Adipocyte (in vitro differentiated cells): ENCODE measurements around the gene CHSY1.
A peak's percentile ranks its signal among the peaks of the same experiment; 100 is the strongest.

Experiments
- DNase-seq: peaks from one replicate; pipeline ENCODE4 v3.0.0-alpha.2; 2015; ENCODE audit warnings: low read depth
- H3K27me3 ChIP-seq: replicated peaks from 2 replicates; pipeline ENCODE4 v1.7.0; 2013; ENCODE audit warnings: mild to moderate bottlenecking, low read length, moderate library complexity; ENCODE audit not compliant: control insufficient read depth, insufficient read depth
- H3K36me3 ChIP-seq: 2 replicates; pipeline ENCODE4 v1.7.0; 2013; ENCODE audit warnings: low read length, mild to moderate bottlenecking, moderate library complexity; ENCODE audit not compliant: control insufficient read depth, insufficient read depth, severe bottlenecking
- H3K4me1 ChIP-seq: 2 replicates; pipeline ENCODE4 v1.7.0; 2013; ENCODE audit warnings: mild to moderate bottlenecking, low read length, moderate library complexity; ENCODE audit not compliant: control insufficient read depth, insufficient read depth
- H3K4me3 ChIP-seq: 2 replicates; pipeline ENCODE4 v1.7.0; 2013; ENCODE audit warnings: mild to moderate bottlenecking, low read length, moderate library complexity
- H3K9ac ChIP-seq: 2 replicates; pipeline ENCODE4 v1.7.0; 2013; ENCODE audit warnings: mild to moderate bottlenecking, low read length, moderate library complexity
- H3K9me3 ChIP-seq: 2 replicates; pipeline ENCODE4 v1.7.0; 2013; ENCODE audit warnings: mild to moderate bottlenecking, low read length, moderate library complexity; ENCODE audit not compliant: control insufficient read depth

Gene CHSY1

GRCh38 chr15:101283931-101284330 is 32.1 kb upstream of the CHSY1 start:
- Histone ChIP-seq H3K4me3 (no peak overlapping the region), H3K4me1 (no peaks in the 10 kb centered on the region), H3K9ac (no peak overlapping the region), H3K9me3 (no peaks in the 10 kb centered on the region), H3K36me3 (peaks cover 86% of the 10 kb centered on the region), H3K27me3 (no peaks in the 10 kb centered on the region)
- no peak for DNase-seq

- Histone ChIP-seq H3K36me3 (peaks cover 61% of the 10 kb centered on the region), H3K9ac (no peak overlapping the region), H3K4me1 (peaks cover 17% of the 10 kb centered on the region), H3K27me3 (no peaks in the 10 kb centered on the region), H3K9me3 (no peaks in the 10 kb centered on the region), H3K4me3 (no peak overlapping the region)
- no peak for DNase-seq
Measured at GRCh38 chr15:101280007-101280406, 28.2 kb upstream of the CHSY1 start.

DNA sequence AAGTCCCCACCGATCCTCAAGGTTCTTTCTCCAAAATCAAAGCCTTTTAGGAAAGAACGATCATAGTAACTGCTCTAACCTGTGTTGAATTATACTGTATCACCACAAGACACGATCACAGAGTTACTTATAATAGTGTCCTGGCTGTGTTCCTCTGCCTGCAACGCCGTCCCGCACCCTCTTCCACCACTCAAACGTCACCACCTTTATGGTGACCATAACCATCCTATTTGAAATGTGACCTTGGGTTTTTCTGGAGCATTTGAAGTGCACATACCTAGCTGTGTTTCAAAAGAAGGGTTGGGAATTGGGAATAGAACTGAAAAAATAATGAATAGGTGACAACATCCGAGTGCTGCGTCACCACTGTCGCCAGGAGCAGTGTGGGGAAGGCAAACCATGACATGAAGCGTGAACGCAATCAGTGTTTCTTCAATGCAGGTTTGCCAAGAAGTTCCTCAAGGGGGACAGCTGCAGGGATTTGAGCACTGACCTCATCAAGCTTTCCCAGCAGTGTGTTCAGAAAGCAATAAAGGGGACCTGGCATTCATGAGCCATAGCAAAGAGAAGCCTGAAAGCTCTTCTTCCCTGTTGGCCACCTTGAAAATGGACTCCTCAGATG is 26.2 kb upstream of the CHSY1 start:
- Histone ChIP-seq H3K9ac (peak overlapping the region; percentile 95), H3K36me3 (peaks cover 62% of the 10 kb centered on the region), H3K27me3 (no peaks in the 10 kb centered on the region), H3K4me3 (peak overlapping the region; percentile 93), H3K9me3 (no peaks in the 10 kb centered on the region), H3K4me1 (peaks cover 17% of the 10 kb centered on the region)
- DNase-seq: no peak

DNA sequence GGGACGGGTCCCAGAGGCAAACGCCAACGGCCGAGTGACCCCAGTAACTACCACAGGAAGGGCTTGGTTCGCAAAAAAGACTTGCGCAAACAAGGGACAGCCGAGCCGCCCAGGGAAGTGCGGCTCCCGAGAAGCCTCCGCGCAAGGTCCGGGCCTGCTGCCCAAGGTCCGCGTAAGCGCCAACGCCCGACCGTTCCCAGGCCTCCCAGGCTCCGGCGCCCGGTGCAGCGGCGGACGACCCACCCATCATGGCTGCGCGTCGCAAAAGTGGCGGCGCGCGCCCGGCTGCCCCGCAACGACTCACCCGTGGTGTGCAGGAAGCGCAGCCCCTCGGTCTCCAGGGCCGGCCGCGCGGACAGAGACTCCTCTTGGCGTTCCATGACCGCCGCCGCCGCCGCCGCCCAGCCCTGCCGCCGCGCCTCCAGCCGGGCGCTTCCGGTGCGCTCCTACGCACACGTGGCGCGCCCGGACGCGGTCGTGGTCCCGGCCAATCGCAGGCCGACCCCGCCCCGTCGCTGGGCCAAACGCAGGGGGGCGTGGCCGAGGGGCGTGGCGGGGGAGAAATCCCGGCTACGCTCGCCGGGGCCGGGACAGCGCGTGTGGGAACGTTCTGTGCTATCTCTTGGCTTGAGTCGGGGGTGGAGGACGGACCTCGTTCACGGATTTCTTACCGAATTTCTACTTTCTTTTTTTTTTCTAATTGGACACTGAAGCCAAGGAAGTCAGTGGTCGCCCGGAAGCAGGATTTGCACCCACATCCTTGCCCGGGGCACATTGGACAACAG is 25.4 kb upstream of the CHSY1 start, which contains the start of gene SELENOS:
TSS of gene SELENOS (minus strand) at position 448 of the 785 bp plus-strand sequence. CDS start at position 380, 68 bp downstream.
- Histone ChIP-seq H3K4me1 (peaks cover 17% of the 10 kb centered on the region), H3K9ac (peak within 1 kb of the TSS; percentile 95), H3K36me3 (peaks cover 62% of the 10 kb centered on the region), H3K9me3 (no peaks in the 10 kb centered on the region), H3K4me3 (peak within 1 kb of the TSS; percentile 93), H3K27me3 (no peaks in the 10 kb centered on the region)
- DNase-seq: peak; percentile 98

DNA sequence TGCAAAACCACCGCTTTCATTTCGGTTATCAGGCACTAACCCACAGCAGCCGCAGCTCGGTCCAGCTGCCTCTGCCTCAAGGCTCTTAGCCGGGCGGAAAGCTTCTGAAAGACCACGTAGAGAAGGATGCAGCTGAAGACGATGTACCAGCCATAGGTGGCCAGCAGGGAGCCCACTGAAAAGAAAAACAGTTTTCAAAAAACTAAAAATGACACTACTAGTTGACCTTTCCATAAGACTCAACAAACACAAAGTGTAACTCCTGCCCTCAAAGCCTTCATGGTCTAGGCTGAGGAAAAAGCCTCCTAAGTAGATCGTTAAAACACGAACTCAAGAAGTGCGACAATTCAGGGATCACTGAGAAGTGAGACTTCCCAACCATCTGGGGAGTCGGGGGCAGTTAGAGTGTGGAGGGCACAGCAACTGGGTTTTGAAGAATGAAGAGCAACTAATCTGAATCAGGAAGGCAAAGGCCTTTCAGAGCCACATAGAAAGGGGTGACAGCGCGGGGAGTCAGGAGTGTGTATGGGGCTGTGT is 24.7 kb upstream of the CHSY1 start:
- H3K9ac ChIP-seq: peak overlapping the region; percentile 95
- DNase-seq: peak; percentile 66
- H3K36me3 ChIP-seq: peaks cover 62% of the 10 kb centered on the region
- H3K4me1 ChIP-seq: peaks cover 17% of the 10 kb centered on the region
- H3K27me3 ChIP-seq: no peaks in the 10 kb centered on the region
- peak overlapping the region; percentile 93 for H3K4me3 ChIP-seq
- H3K9me3 ChIP-seq: no peaks in the 10 kb centered on the region

- peaks cover 17% of the 10 kb centered on the region for H3K4me1 ChIP-seq
- no peaks in the 10 kb centered on the region for H3K9me3 ChIP-seq
- no peak for DNase-seq
- H3K27me3 ChIP-seq: no peaks in the 10 kb centered on the region
- no peak overlapping the region for H3K4me3 ChIP-seq
- peaks cover 65% of the 10 kb centered on the region for H3K36me3 ChIP-seq
- peak overlapping the region; percentile 95 for H3K9ac ChIP-seq
Measured at GRCh38 chr15:101275018-101275417, 23.2 kb upstream of the CHSY1 start.

DNA sequence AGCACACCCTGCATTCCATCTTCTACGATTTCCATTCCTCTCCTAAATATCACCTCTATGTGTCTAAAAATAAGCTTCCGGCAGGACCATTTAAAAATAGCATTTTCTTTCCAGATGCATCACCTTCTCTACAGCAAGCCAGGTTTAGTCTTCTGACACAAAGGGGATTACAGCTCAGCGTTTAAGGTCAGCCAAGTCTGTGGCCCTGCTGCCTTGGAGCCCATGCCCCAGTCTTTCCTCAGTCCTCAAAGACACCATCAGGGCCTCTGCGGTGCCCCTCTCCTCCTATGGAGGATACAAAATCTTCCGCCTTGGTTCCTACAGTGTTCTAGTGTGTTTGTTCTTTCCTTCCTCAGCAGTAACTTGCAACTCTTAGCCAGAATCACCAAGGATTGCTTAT is 21.7 kb upstream of the CHSY1 start:
- H3K9ac ChIP-seq: no peak overlapping the region
- peaks cover 17% of the 10 kb centered on the region for H3K4me1 ChIP-seq
- DNase-seq: no peak
- H3K27me3 ChIP-seq: no peaks in the 10 kb centered on the region
- H3K4me3 ChIP-seq: no peak overlapping the region
- peaks cover 67% of the 10 kb centered on the region for H3K36me3 ChIP-seq
- H3K9me3 ChIP-seq: no peaks in the 10 kb centered on the region

- Histone ChIP-seq H3K9ac (no peak overlapping the region), H3K4me1 (peaks cover 19% of the 10 kb centered on the region), H3K4me3 (no peak overlapping the region), H3K9me3 (no peaks in the 10 kb centered on the region), H3K36me3 (peaks cover 67% of the 10 kb centered on the region), H3K27me3 (no peaks in the 10 kb centered on the region)
- no peak for DNase-seq
Measured at GRCh38 chr15:101272584-101272983, 20.7 kb upstream of the CHSY1 start.

DNA sequence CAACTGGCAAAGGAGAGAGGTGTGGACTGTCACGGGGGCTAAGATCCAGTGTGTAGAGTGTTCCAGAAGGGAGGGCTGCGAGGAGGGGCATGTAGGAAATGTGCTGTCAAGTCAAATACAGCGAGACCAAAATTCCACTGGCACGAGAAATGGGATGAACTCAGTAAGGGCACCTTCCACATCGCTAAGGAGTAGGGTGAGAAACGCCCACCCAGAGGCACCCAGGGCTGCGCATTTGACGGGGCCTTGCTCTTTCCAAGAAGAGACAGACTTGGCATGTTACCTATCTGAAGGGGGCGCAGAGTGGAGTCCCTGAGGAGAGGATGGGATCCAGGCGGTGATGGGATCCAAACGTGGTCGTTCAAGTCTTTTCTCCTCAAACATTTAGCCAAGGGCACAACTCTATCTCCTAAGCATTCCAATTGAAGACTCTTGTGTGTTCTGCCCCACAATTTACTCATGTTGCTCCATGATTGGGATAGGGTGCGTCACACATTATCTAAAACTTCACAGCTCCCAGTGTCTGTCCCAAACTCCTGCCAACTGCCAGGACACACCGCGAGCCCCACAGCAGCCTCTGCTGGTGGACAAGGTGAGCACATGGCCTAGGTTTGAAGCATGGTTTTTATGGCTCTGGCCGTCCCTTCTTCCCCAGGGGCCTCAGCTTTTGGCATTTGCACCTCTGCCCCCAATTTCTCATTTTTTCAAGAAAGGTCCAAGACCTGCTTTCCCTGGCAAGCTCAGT is 17.8 kb upstream of the CHSY1 start:
- Histone ChIP-seq H3K36me3 (peaks cover 57% of the 10 kb centered on the region), H3K4me1 (peaks cover 33% of the 10 kb centered on the region), H3K4me3 (no peak overlapping the region), H3K9ac (no peak overlapping the region), H3K27me3 (no peaks in the 10 kb centered on the region), H3K9me3 (no peaks in the 10 kb centered on the region)
- DNase-seq: peak; percentile 21

DNA sequence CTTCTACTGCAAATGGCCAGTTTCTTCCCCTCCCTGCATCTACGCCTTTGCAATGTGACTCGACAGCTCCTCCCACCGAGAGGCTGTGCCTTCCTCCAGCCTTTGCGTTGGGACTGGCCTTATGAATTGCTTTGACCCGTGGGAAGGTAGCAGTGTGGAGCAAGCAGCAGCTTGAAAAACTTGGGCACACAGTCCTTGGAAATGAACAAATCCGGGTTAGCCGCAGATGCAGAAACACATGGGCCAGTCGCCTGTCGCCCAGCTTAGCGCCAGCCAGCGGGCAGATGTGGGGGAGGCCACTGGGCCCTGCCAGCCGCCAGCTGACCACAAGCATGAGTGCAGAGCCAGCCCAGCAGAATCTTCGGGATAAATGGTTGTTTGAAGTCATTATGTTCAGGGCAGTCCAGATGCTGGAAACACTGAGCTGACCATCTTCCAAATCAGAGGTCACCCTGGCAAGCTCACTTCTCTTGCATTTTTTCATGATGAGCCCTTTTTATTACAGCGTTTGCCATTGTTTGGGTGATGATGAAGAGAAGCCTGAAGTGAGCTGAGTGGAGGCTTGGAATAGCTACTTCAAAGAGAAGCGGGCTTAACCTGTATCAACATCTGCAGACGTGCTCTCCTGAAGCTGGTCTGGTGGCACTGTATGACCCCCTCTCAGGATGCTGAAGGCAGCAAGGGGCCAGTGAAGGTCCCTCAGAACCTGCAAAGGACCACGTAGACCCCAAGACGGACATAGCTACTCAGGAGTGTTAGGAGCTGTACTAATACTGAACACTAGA is 15.7 kb upstream of the CHSY1 start:
- Histone ChIP-seq H3K9ac (peak overlapping the region; percentile 42), H3K36me3 (peaks cover 36% of the 10 kb centered on the region), H3K27me3 (no peaks in the 10 kb centered on the region), H3K4me3 (peak overlapping the region; percentile 33), H3K9me3 (no peaks in the 10 kb centered on the region), H3K4me1 (peaks cover 36% of the 10 kb centered on the region)
- DNase-seq: no peak
